K562 (cell line): ENCODE data around the gene TULP4. TPM values are rescaled to one million over a fixed set of nuclear protein-coding genes. Genes with fewer than 3 reads are reported as not detected.
A peak's percentile ranks its signal among the peaks of the same experiment; 100 is the strongest.

ENCODE experiments used
- EP400 ChIP-seq: fragments of 450-650 bp; IDR thresholded peaks from 2 replicates; pipeline ENCODE4 v1.6.1; 2017; ENCODE audit warnings: antibody characterized with exemption, mild to moderate bottlenecking, moderate library complexity
- ETS1 ChIP-seq: conservative IDR thresholded peaks from 2 replicates; pipeline ENCODE4 v1.6.1; 2011; ENCODE audit warnings: low read depth, mild to moderate bottlenecking, low read length; ENCODE audit not compliant: control insufficient read depth
- HNRNPH1 ChIP-seq: fragments of 200-400 bp; formaldehyde crosslinking; optimal IDR thresholded peaks from 2 replicates; pipeline ENCODE3; 2017; ENCODE audit warnings: low read depth, mild to moderate bottlenecking, low read length, moderate library complexity
- MECOM ChIP-seq: fragments of 250-450 bp; sonication (Bioruptor Pico); IDR thresholded peaks from 2 replicates; pipeline ENCODE4 v1.8.0; 2022; ENCODE audit warnings: inconsistent platforms
- MEF2A ChIP-seq: IDR thresholded peaks from 2 replicates; pipeline ENCODE4 v1.6.1; 2011; ENCODE audit warnings: low read depth, mild to moderate bottlenecking, low read length, moderate library complexity; ENCODE audit not compliant: control insufficient read depth
- MEF2D ChIP-seq: conservative IDR thresholded peaks from 2 replicates; pipeline ENCODE4 v1.6.1; 2016; ENCODE audit warnings: low read depth, missing genetic modification characterization, missing compliant biosample characterization
- NEUROD1 ChIP-seq: fragments of 150-350 bp; IDR thresholded peaks from 2 replicates; pipeline ENCODE4 v1.6.1; 2014; ENCODE audit warnings: borderline replicate concordance, low read length, low read depth; ENCODE audit not compliant: partially characterized antibody
- PPARD ChIP-seq: fragments of 250-450 bp; sonication (Bioruptor Pico); IDR thresholded peaks from 2 replicates; pipeline ENCODE4 v1.8.0; 2022; ENCODE audit warnings: inconsistent platforms, mild to moderate bottlenecking, moderate library complexity
- ZSCAN32 ChIP-seq: fragments of 450-650 bp; formaldehyde crosslinking; IDR thresholded peaks from 2 replicates; pipeline ENCODE4 v1.4.0; 2020; ENCODE audit warnings: mild to moderate bottlenecking, moderate library complexity
- polyA plus RNA-seq, 8 experiments: library from polyadenylated mRNA; depleted of rRNA in 4 of 8; stranded (reverse) in 5 of 8; unstranded in 3 of 8; fragments of >200 nt; fragmentation: Nextera tagmentation in 2 of 8; fragmentation: Illumina TruSeq in 1 of 8; extraction: Ambion mirVana in 2 of 8; extraction: Trizol in 1 of 8; gene quantifications; 2 replicates each; pipeline versions ENCODE4 v1.2.1 to v1.2.3, GENCODE V29; 2011 to 2014; ENCODE audit warnings: inconsistent platforms in 1 of 8, missing spikeins in 1 of 8
- total RNA-seq, 7 experiments: library from RNA; depleted of rRNA in 6 of 7; stranded (reverse); fragments of >200 nt in 6 of 7; fragmentation: Illumina TruSeq in 2 of 7; extraction: Trizol in 2 of 7; gene quantifications; 2 replicates each; pipeline versions ENCODE4 v1.2.1 to v1.2.3, GENCODE V29; 2011 to 2021; ENCODE audit warnings: low replicate concordance in 1 of 7
- TF ChIP-seq, protein P1 (sequence below), 2 experiments: fragments of 450-650 bp; IDR thresholded peaks; 2 replicates each; pipeline ENCODE4 v1.6.1; 2016
- TF ChIP-seq, protein P2 (sequence below), 2 experiments: fragments of 450-650 bp; IDR thresholded peaks; 2 replicates each; pipeline ENCODE4 v1.6.1; 2016; ENCODE audit warnings: mild to moderate bottlenecking in 2 of 2, borderline replicate concordance in 1 of 2, low read depth in 1 of 2, moderate library complexity in 1 of 2
- TF ChIP-seq, protein P3 (sequence below): fragments of 250-450 bp; sonication (Bioruptor Pico); IDR thresholded peaks from 2 replicates; pipeline ENCODE4 v1.8.0; 2022; ENCODE audit warnings: inconsistent platforms, mild to moderate bottlenecking, moderate library complexity, borderline replicate concordance
- TF ChIP-seq, protein P4 (sequence below): fragments of 250-450 bp; sonication (Bioruptor Pico); IDR thresholded peaks from 2 replicates; pipeline ENCODE4 v1.5.0; 2020; ENCODE audit warnings: mild to moderate bottlenecking, borderline replicate concordance

Gene TULP4
- total and polyA plus RNA-seq, 9 of the 15 experiments (the other 6 are each of a cell fraction or from before 2014, with no cell fraction given) = 1.2 to 50.4 (median 11.0) TPM

GRCh38 chr6:158366363-158366762, 54.1 kb downstream of the TULP4 start (continued):
- TF ChIP-seq, protein P1, sequence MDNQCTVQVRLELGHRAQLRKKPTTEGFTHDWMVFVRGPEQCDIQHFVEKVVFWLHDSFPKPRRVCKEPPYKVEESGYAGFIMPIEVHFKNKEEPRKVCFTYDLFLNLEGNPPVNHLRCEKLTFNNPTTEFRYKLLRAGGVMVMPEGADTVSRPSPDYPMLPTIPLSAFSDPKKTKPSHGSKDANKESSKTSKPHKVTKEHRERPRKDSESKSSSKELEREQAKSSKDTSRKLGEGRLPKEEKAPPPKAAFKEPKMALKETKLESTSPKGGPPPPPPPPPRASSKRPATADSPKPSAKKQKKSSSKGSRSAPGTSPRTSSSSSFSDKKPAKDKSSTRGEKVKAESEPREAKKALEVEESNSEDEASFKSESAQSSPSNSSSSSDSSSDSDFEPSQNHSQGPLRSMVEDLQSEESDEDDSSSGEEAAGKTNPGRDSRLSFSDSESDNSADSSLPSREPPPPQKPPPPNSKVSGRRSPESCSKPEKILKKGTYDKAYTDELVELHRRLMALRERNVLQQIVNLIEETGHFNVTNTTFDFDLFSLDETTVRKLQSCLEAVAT (IDR thresholded peaks at IDR 0.05) = 0 out of 4 replicates have a peak, but pooled peaks of 1 of the 2 experiments have one; percentile 25
- peak; percentile 95 for TF ChIP-seq ZSCAN32 (CRISPR knock-in tag)
- no peak for TF ChIP-seq PPARD (CRISPR knock-in tag)
- no peak for TF ChIP-seq HNRNPH1
- TF ChIP-seq, protein P2, sequence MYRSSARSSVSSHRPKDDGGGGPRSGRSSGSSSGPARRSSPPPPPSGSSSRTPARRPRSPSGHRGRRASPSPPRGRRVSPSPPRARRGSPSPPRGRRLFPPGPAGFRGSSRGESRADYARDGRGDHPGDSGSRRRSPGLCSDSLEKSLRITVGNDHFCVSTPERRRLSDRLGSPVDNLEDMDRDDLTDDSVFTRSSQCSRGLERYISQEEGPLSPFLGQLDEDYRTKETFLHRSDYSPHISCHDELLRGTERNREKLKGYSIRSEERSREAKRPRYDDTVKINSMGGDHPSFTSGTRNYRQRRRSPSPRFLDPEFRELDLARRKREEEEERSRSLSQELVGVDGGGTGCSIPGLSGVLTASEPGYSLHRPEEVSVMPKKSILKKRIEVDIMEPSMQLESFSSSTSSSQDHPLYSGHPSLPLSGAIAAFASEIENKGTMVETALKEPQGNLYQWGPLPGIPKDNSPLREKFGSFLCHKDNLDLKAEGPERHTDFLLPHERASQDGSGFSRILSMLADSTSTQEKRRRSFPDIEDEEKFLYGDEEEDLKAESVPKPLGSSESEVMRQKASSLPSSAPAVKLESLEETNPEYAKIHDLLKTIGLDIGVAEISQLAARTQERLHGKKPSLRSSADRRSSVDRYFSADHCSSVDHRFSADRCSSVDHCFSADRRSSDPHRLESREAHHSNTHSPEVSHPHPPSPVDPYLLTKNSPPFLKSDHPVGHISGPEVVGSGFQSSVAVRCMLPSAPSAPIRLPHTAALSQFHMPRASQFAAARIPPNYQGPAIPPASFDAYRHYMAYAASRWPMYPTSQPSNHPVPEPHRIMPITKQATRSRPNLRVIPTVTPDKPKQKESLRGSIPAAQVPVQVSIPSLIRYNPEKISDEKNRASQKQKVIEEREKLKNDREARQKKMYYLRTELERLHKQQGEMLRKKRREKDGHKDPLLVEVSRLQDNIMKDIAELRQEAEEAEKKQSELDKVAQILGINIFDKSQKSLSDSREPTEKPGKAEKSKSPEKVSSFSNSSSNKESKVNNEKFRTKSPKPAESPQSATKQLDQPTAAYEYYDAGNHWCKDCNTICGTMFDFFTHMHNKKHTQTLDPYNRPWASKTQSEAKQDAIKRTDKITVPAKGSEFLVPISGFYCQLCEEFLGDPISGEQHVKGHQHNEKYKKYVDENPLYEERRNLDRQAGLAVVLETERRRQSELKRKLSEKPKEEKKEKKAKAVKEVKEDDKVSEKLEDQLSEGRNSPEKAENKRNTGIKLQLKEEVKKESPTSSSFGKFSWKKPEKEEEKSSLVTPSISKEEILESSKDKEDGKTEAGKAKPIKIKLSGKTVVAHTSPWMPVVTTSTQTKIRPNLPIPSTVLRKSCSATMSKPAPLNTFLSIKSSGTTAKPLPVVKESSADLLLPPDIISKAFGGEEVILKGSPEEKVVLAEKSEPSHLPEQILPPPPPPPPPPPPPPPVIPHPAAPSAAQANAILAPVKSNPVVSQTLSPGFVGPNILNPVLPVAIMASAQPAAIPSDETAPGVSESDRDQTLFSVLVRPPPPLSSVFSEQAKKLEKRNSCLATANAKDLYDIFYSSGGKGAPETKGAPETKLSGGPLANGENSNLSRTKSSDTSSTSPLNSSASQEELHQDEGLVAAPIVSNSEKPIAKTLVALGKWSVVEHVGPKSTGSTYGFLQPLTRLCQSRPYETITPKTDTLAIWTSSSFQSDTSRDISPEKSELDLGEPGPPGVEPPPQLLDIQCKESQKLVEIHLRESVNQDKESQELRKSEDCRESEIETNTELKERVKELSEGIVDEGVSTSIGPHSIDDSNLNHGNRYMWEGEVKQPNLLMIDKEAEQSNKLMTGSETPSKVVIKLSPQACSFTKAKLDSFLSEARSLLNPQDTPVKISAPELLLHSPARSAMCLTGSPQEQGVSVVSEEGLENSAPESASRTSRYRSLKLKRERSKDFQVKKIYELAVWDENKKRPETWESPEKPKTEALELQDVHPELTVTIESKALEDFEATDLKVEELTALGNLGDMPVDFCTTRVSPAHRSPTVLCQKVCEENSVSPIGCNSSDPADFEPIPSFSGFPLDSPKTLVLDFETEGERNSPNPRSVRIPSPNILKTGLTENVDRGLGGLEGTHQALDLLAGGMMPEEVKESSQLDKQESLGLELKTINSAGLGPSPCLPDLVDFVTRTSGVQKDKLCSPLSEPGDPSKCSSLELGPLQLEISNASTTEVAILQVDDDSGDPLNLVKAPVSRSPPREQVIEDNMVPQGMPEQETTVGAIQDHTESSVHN (IDR thresholded peaks at IDR 0.05; ENCODE audit: borderline replicate concordance in 1 of 2, low read depth in 1 of 2) = no peak
- peak; percentile 48; the same call in 1 of the 2 replicates for TF ChIP-seq MECOM (CRISPR knock-in tag)
- no peak for TF ChIP-seq MEF2A
- peak; percentile 66 for TF ChIP-seq EP400
- TF ChIP-seq NEUROD1 = peak; percentile 43
- no peak for TF ChIP-seq ETS1
- TF ChIP-seq, protein P3, sequence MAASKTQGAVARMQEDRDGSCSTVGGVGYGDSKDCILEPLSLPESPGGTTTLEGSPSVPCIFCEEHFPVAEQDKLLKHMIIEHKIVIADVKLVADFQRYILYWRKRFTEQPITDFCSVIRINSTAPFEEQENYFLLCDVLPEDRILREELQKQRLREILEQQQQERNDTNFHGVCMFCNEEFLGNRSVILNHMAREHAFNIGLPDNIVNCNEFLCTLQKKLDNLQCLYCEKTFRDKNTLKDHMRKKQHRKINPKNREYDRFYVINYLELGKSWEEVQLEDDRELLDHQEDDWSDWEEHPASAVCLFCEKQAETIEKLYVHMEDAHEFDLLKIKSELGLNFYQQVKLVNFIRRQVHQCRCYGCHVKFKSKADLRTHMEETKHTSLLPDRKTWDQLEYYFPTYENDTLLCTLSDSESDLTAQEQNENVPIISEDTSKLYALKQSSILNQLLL (CRISPR knock-in tag) = no peak
- TF ChIP-seq, protein P4, sequence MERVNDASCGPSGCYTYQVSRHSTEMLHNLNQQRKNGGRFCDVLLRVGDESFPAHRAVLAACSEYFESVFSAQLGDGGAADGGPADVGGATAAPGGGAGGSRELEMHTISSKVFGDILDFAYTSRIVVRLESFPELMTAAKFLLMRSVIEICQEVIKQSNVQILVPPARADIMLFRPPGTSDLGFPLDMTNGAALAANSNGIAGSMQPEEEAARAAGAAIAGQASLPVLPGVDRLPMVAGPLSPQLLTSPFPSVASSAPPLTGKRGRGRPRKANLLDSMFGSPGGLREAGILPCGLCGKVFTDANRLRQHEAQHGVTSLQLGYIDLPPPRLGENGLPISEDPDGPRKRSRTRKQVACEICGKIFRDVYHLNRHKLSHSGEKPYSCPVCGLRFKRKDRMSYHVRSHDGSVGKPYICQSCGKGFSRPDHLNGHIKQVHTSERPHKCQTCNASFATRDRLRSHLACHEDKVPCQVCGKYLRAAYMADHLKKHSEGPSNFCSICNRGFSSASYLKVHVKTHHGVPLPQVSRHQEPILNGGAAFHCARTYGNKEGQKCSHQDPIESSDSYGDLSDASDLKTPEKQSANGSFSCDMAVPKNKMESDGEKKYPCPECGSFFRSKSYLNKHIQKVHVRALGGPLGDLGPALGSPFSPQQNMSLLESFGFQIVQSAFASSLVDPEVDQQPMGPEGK (CRISPR knock-in tag) = no peak
- peak; percentile 55; the same call in 1 of the 2 replicates for TF ChIP-seq MEF2D (tag)
